ENCODE results near the gene PRRX2. TPM values are rescaled to one million over a fixed set of nuclear protein-coding genes. Genes with fewer than 3 reads are reported as not detected.
A peak's percentile ranks its signal among the peaks of the same experiment; 100 is the strongest.

The PRRX2 gene
- total RNA-seq, 2 donors from 2014 or later: not detected

GRCh38 chr9:129682381-129682780, 16.9 kb downstream of the PRRX2 start:
- Mint-ChIP-seq H3K27me3 (peaks cover 43% of the 10 kb centered on the region), H3K36me3 (ENCODE audit: low read depth) (no peaks in the 10 kb centered on the region), H3K4me1 (no peaks in the 10 kb centered on the region), H3K4me3 (no peak overlapping the region), H3K27ac (no peak overlapping the region)
- no peak for DNase-seq
- H3K9me3 ChIP-seq (ENCODE audit: control insufficient read depth, low read length, poor library complexity, severe bottlenecking): no peaks in the 10 kb centered on the region
- no peak for ATAC-seq

DNA sequence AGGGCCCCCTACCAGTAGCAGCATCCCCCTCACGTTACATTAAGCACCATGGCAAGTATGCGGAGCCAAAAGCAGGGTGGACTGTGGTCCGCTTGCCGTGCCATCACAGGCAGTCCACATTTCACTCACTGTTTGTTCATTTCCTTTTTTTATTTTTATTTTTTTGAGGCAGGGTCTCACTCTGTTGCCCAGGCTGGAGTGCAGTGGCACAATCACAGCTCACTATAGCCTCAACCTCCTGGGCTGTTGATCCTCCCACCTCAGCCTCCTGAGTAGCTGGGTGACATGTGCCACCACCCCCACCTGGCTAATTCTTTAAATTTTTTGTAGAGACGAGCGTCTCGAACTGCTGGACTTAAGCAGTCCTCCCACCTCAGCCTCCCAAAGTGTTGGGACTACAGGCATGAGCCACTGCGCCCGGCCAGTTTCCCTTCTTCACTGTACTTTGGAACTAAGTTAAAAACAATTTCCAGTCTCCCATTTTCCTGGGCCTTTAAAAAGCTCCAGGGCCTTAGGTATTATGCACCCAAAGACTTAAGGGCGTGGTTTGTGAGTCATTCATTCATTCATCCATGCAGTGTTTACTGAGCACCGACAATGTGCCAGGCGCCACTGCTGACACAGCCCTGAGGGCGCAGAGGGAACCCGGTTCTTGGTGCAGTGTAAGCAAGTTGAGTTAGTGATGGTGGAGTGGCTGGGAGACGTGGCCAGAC, 19.9 kb downstream of the PRRX2 start:
- no peak overlapping the region for H3K27ac Mint-ChIP-seq
- H3K9me3 ChIP-seq (ENCODE audit: control insufficient read depth, low read length, poor library complexity, severe bottlenecking): no peaks in the 10 kb centered on the region
- H3K4me3 Mint-ChIP-seq: no peak overlapping the region
- DNase-seq: no peak
- no peaks in the 10 kb centered on the region for H3K4me1 Mint-ChIP-seq
- no peaks in the 10 kb centered on the region for H3K36me3 Mint-ChIP-seq (ENCODE audit: low read depth)
- peaks cover 26% of the 10 kb centered on the region for H3K27me3 Mint-ChIP-seq
- no peak for ATAC-seq

GRCh38 chr9:129685933-129686259, 20.4 kb downstream of the PRRX2 start:
- no peak overlapping the region for H3K4me3 Mint-ChIP-seq
- ATAC-seq: no peak
- H3K36me3 Mint-ChIP-seq (ENCODE audit: low read depth): no peaks in the 10 kb centered on the region
- H3K27me3 Mint-ChIP-seq: peaks cover 22% of the 10 kb centered on the region
- H3K9me3 ChIP-seq (ENCODE audit: control insufficient read depth, low read length, poor library complexity, severe bottlenecking): no peaks in the 10 kb centered on the region
- no peaks in the 10 kb centered on the region for H3K4me1 Mint-ChIP-seq
- no peak for DNase-seq
- no peak overlapping the region for H3K27ac Mint-ChIP-seq

- Mint-ChIP-seq H3K4me3 (no peak overlapping the region), H3K27me3 (peaks cover 19% of the 10 kb centered on the region), H3K27ac (no peak overlapping the region), H3K4me1 (no peaks in the 10 kb centered on the region), H3K36me3 (ENCODE audit: low read depth) (no peaks in the 10 kb centered on the region)
- ATAC-seq (no peak), DNase-seq (no peak)
- H3K9me3 ChIP-seq (ENCODE audit: control insufficient read depth, low read length, poor library complexity, severe bottlenecking): no peaks in the 10 kb centered on the region
Measured at GRCh38 chr9:129686736-129687135, 21.3 kb downstream of the PRRX2 start.

DNA sequence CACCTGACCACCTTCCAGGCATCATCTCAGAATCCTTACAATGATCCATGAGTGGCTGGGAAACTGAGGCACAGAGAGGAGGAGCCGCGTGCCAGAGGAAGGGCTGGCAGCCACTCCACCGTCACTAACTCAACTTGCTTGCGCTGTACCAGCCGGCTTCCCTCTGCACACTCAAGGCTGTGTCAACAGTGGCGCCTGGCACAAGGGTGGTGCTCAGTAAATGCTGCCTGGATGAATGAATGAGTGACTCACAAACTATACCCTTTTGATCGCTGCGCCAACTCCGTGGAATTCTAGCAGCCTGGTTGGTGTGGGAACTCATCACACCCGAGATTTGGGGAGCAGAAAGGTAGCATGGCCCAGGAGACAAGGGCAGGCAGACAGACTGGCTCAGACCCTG, 21.9 kb downstream of the PRRX2 start:
- Mint-ChIP-seq H3K4me3 (no peak overlapping the region), H3K27ac (no peak overlapping the region), H3K36me3 (ENCODE audit: low read depth) (no peaks in the 10 kb centered on the region), H3K4me1 (no peaks in the 10 kb centered on the region), H3K27me3 (peaks cover 16% of the 10 kb centered on the region)
- no peaks in the 10 kb centered on the region for H3K9me3 ChIP-seq (ENCODE audit: control insufficient read depth, low read length, poor library complexity, severe bottlenecking)
- ATAC-seq: no peak
- no peak for DNase-seq

GRCh38 chr9:129688285-129689043, 23.0 kb downstream of the PRRX2 start:
- no peaks in the 10 kb centered on the region for H3K36me3 Mint-ChIP-seq (ENCODE audit: low read depth)
- H3K27ac Mint-ChIP-seq: no peak overlapping the region
- H3K4me3 Mint-ChIP-seq: no peak overlapping the region
- no peak for DNase-seq
- no peak for ATAC-seq
- H3K4me1 Mint-ChIP-seq: no peaks in the 10 kb centered on the region
- peaks cover 5% of the 10 kb centered on the region for H3K27me3 Mint-ChIP-seq
- H3K9me3 ChIP-seq (ENCODE audit: control insufficient read depth, low read length, poor library complexity, severe bottlenecking): no peaks in the 10 kb centered on the region

DNA sequence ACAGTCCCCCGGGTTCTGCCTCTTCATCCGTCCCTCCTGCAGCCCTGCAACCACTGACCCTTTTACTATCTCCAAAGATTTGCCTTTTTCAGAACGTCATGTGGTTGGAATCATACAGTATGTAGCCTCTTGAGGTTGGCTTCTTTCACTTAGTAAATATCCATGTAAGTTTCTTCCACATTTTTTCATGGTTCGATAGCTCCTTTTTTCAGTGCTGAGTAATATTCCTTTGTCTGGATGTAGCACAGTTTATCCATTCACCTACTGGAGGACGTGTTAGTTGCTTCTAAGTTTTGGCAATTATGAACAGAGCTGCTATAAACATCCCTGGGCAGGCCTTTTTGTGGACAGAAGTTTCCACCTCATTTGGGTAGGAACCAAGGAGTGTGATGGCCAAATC, 27.1 kb downstream of the PRRX2 start:
- no peak overlapping the region for H3K4me3 Mint-ChIP-seq
- H3K4me1 Mint-ChIP-seq: peaks cover 3% of the 10 kb centered on the region
- peaks cover 27% of the 10 kb centered on the region for H3K27me3 Mint-ChIP-seq
- DNase-seq (no peak), ATAC-seq (no peak)
- H3K36me3 Mint-ChIP-seq (ENCODE audit: low read depth): no peaks in the 10 kb centered on the region
- H3K9me3 ChIP-seq (ENCODE audit: control insufficient read depth, low read length, poor library complexity, severe bottlenecking): no peaks in the 10 kb centered on the region
- H3K27ac Mint-ChIP-seq: no peak overlapping the region

DNA sequence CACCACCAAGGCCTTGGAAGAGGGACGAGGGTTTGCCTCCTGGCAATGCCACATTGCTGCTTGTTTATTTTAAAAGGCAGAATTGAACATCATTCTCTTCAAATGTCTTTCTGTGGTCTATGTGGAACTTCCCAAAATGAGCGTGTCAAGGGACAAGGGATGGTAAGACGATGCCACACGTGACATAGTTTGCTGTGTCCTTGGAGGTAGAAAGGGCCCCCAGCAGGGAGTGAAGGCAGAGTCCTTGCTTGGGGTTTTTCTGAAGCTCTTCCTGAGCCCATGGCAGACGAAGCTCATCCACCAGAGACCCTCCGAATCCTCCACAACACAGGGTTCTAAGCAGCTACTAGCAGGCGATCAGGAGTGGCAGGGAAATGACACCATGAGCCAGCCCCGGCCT, 28.3 kb downstream of the PRRX2 start:
- no peaks in the 10 kb centered on the region for H3K9me3 ChIP-seq (ENCODE audit: control insufficient read depth, low read length, poor library complexity, severe bottlenecking)
- Mint-ChIP-seq H3K27me3 (peaks cover 33% of the 10 kb centered on the region), H3K4me1 (peaks cover 3% of the 10 kb centered on the region), H3K4me3 (no peak overlapping the region), H3K36me3 (ENCODE audit: low read depth) (no peaks in the 10 kb centered on the region), H3K27ac (no peak overlapping the region)
- no peak for DNase-seq
- ATAC-seq: no peak

DNA sequence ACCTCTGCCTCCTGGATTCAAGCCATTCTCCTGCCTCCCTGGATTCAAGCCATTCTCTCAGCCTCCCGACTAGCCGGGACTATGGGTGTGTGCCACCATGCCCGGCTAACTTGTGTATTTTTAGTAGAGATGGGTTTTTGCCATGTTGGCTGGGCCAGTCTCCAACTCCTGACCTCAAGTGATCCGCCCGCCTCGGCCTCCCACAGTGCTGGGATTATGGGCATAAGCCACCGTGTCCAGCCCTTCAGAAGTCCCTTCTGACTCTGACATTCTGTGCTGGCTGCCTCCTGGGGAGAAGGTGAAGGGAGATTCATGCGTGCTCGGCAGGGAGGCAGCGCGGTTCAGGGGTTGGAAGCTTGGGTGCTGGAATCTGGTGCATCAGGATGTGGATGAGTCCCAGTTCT, 28.8 kb downstream of the PRRX2 start:
- Mint-ChIP-seq H3K27me3 (peaks cover 36% of the 10 kb centered on the region), H3K4me1 (peaks cover 3% of the 10 kb centered on the region), H3K36me3 (ENCODE audit: low read depth) (no peaks in the 10 kb centered on the region), H3K4me3 (no peak overlapping the region), H3K27ac (no peak overlapping the region)
- DNase-seq (no peak), ATAC-seq (no peak)
- H3K9me3 ChIP-seq (ENCODE audit: control insufficient read depth, low read length, poor library complexity, severe bottlenecking): no peaks in the 10 kb centered on the region

DNA sequence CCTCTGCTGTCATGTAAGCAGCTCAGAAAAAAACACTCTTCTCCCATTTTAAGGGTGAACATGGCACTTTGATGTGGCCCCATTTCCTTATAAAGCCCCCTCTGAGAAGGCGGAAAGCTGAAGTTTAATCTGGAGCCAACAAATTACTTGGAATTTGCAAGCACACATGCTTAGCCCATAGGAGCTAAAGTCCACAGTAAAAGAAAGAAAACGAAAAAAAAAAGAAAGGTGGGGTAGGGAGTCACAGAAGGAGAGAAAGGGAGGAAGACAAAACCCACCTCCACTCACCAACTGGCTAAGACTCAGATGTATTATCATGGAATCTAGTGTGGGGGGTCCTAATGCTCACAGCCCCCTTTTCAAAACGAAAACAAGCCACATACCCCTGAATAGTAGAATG, 30.4 kb downstream of the PRRX2 start:
- Mint-ChIP-seq H3K4me1 (peaks cover 3% of the 10 kb centered on the region), H3K27ac (no peak overlapping the region), H3K4me3 (no peak overlapping the region), H3K36me3 (ENCODE audit: low read depth) (no peaks in the 10 kb centered on the region), H3K27me3 (peaks cover 48% of the 10 kb centered on the region)
- H3K9me3 ChIP-seq (ENCODE audit: control insufficient read depth, low read length, poor library complexity, severe bottlenecking): no peaks in the 10 kb centered on the region
- DNase-seq: no peak
- ATAC-seq: no peak

GRCh38 chr9:129696944-129697655, 31.7 kb downstream of the PRRX2 start:
- H3K27ac Mint-ChIP-seq: no peak overlapping the region
- peaks cover 55% of the 10 kb centered on the region for H3K27me3 Mint-ChIP-seq
- no peaks in the 10 kb centered on the region for H3K36me3 Mint-ChIP-seq (ENCODE audit: low read depth)
- peak; percentile 32 for ATAC-seq
- DNase-seq: no peak
- peak overlapping the region; percentile 83 for H3K4me3 Mint-ChIP-seq
- H3K9me3 ChIP-seq (ENCODE audit: control insufficient read depth, low read length, poor library complexity, severe bottlenecking): no peaks in the 10 kb centered on the region
- H3K4me1 Mint-ChIP-seq: peaks cover 4% of the 10 kb centered on the region

DNA sequence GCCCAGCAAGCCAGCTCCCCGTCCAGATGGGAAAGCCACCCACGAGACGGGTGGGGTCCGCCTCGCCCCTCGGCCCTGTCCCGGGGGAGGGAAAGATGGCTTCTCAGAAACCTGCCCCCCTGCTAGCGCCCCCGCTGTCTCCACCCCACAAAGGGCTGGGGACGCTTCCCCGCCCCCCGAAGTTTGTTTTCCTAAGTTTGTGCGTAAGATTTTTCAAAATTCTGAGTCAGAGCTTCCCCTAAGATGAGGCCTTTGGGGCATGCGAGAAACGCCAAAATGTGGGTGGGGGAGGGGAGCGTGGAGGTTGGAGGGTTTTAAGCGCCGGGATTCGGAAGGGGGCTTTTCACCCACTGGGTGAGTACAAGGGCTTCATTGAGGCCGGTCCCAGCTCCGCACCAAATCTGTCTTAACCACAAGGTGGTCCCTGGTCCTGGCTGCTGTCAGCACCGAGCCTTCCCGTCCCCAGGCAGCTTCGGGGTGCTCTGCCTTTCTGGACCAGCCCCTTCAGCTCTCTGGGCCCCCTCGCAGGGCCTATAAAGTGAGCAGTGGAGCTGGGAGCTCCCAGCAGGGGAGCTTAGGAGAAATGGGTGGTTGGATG, 32.3 kb downstream of the PRRX2 start:
- H3K4me1 Mint-ChIP-seq: peaks cover 4% of the 10 kb centered on the region
- DNase-seq (no peak), ATAC-seq (no peak)
- no peak overlapping the region for H3K27ac Mint-ChIP-seq
- H3K36me3 Mint-ChIP-seq (ENCODE audit: low read depth): no peaks in the 10 kb centered on the region
- H3K4me3 Mint-ChIP-seq: peak overlapping the region; percentile 25
- no peaks in the 10 kb centered on the region for H3K9me3 ChIP-seq (ENCODE audit: control insufficient read depth, low read length, poor library complexity, severe bottlenecking)
- H3K27me3 Mint-ChIP-seq: peaks cover 60% of the 10 kb centered on the region

DNA sequence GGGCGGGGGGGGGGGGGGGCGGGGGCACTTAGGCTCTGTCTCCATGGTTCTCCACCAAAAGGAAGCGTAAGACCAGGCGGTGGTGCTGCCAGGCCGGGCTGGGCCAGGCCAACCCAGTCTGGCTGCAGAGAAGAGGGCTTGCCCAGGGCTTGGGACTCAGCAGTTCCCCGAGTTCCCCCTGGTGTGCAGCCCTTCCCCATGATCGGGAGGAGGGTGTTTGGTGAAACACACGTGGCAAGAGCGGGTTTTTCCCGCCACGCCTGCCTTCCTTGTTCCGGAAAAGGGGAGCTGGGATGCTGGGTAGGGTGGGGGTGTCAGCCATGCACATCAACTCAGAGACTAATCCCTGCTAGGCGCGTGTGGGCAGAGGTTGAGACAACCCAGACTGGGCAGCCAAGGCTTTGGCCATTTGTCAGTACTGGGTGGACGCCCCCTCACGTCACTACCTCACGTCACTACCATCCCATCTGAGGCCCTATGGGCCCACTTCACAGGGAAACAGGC, 32.9 kb downstream of the PRRX2 start:
- Mint-ChIP-seq H3K4me3 (no peak overlapping the region), H3K27me3 (peaks cover 64% of the 10 kb centered on the region), H3K27ac (no peak overlapping the region), H3K4me1 (peaks cover 4% of the 10 kb centered on the region), H3K36me3 (ENCODE audit: low read depth) (no peaks in the 10 kb centered on the region)
- DNase-seq (no peak), ATAC-seq (no peak)
- no peaks in the 10 kb centered on the region for H3K9me3 ChIP-seq (ENCODE audit: control insufficient read depth, low read length, poor library complexity, severe bottlenecking)
